Measurements from ENCODE around the gene TP53INP2. TPM values are rescaled to one million over a fixed set of nuclear protein-coding genes. Genes with fewer than 3 reads are reported as not detected.

Gene TP53INP2
- total and polyA plus RNA-seq, 2 of the 13 experiments (the other 11 are each of a cell fraction or from before 2014, with no cell fraction given): 5.2 to 18.8 TPM

DNA sequence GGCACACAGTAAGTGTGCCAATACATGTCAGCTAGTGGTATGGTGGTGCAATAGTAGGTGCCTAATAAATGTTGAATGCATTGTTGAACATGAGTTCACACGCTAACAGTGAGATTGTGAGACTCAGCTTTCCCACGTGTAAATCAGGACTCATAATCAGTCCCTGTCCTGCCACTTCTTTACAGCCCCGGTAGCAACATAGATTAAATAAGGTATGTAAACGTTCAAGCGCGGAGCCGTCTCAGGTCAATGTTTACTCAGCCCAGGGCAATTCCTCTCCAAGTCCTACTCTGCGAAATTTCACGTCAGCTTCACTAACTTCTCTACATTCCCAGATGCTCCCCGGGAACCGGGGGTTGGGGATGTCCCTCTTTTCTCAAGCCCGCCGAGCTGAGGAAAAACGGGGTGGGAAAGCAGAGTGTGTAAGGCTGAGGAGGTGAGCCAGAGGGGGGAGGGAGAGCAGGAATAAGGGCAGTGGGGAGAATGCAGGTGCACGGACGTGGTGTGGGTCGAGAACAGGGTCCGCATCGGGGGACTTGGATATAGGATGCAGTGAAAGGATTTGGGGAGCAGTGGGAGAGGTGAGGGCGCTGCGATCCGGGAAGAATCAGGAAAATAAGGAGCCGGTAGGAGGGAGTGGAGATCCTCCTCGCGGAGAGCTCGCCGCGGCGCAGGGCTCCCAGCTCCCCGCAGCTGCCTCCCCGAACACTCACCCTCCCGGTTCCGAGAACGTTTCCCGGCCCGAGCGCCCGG lies 544 bp upstream of the TP53INP2 start (continued):
- TF ChIP-seq, protein P1, sequence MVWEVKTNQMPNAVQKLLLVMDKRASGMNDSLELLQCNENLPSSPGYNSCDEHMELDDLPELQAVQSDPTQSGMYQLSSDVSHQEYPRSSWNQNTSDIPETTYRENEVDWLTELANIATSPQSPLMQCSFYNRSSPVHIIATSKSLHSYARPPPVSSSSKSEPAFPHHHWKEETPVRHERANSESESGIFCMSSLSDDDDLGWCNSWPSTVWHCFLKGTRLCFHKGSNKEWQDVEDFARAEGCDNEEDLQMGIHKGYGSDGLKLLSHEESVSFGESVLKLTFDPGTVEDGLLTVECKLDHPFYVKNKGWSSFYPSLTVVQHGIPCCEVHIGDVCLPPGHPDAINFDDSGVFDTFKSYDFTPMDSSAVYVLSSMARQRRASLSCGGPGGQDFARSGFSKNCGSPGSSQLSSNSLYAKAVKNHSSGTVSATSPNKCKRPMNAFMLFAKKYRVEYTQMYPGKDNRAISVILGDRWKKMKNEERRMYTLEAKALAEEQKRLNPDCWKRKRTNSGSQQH (CRISPR knock-in tag; IDR thresholded peaks at IDR 0.05; ENCODE audit: low read depth): 0 out of 2 replicates have a peak, but pooled peaks have one; percentile 13
- TF ChIP-seq, protein P2, sequence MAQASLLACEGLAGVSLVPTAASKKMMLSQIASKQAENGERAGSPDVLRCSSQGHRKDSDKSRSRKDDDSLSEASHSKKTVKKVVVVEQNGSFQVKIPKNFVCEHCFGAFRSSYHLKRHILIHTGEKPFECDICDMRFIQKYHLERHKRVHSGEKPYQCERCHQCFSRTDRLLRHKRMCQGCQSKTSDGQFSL (CRISPR knock-in tag; IDR thresholded peaks at IDR 0.05): no peak
- TF ChIP-seq ZKSCAN1 (IDR thresholded peaks at IDR 0.05; ENCODE audit: low read length) (0 out of 2 replicates have a peak, but pooled peaks have one; percentile 12), ZNF512B (CRISPR knock-in tag; IDR thresholded peaks at IDR 0.05; ENCODE audit: borderline replicate concordance) (peak; percentile 92; the same call in 1 of the 2 replicates), PITX1 (CRISPR knock-in tag; IDR thresholded peaks at IDR 0.05) (peak; percentile 82; the same call in 1 of the 2 replicates), FOXC1 (CRISPR knock-in tag; IDR thresholded peaks at IDR 0.05; ENCODE audit: borderline replicate concordance) (peak; percentile 74), FOSL1 (CRISPR knock-in tag; IDR thresholded peaks at IDR 0.05; ENCODE audit: borderline replicate concordance) (no peak), ZNF562 (CRISPR knock-in tag; IDR thresholded peaks at IDR 0.05; ENCODE audit: borderline replicate concordance) (no peak), IRX3 (CRISPR knock-in tag; IDR thresholded peaks at IDR 0.05; ENCODE audit: borderline replicate concordance, low read depth) (peak; percentile 19; the same call in 1 of the 2 replicates), TFAP4 (IDR thresholded peaks at IDR 0.05; ENCODE audit: borderline replicate concordance, low read depth) (peak; percentile 51), MBNL3 (CRISPR knock-in tag; conservative IDR thresholded peaks at IDR 0.05) (no peak), CEBPB (IDR thresholded peaks at IDR 0.05; ENCODE audit: borderline replicate concordance, low read depth, low read length) (peak; percentile 53; the same call in 1 of the 2 replicates), PAX8 (CRISPR knock-in tag; IDR thresholded peaks at IDR 0.05; ENCODE audit: borderline replicate concordance) (no peak), ZNF207 (IDR thresholded peaks at IDR 0.05; ENCODE audit: borderline replicate concordance) (no peak), JARID2 (CRISPR knock-in tag; IDR thresholded peaks at IDR 0.05; ENCODE audit: insufficient replicate concordance) (no peak), ZUFSP (CRISPR knock-in tag; IDR thresholded peaks at IDR 0.05; ENCODE audit: borderline replicate concordance) (no peak), MXI1 (IDR thresholded peaks at IDR 0.05; ENCODE audit: borderline replicate concordance, low read depth, low read length) (peak; percentile 87; the same call in 1 of the 3 replicates), NR2C2 (CRISPR knock-in tag; IDR thresholded peaks at IDR 0.05; ENCODE audit: borderline replicate concordance) (no peak), DMAP1 (CRISPR knock-in tag; IDR thresholded peaks at IDR 0.05) (no peak; the same call in none of the 2 replicates), ZNF317 (CRISPR knock-in tag; IDR thresholded peaks at IDR 0.05) (peak; percentile 50; the same call in 1 of the 2 replicates), SIX1 (CRISPR knock-in tag; IDR thresholded peaks at IDR 0.05; ENCODE audit: borderline replicate concordance) (no peak), ATF1 (CRISPR knock-in tag; IDR thresholded peaks at IDR 0.05) (no peak), ISL2 (CRISPR knock-in tag; IDR thresholded peaks at IDR 0.05) (peak; percentile 68; the same call in 1 of the 2 replicates)
